ENCODE measurements around the gene PTGDR2. TPM values are rescaled to one million over a fixed set of nuclear protein-coding genes. Genes with fewer than 3 reads are reported as not detected.

The PTGDR2 gene
- total and polyA plus RNA-seq, 9 donors, result 0.07 to 0.46 (median 0.15) TPM; not detected in 2

- Histone ChIP-seq H3K9me3 (no peaks in the 10 kb centered on the region), H3K27me3 (no peaks in the 10 kb centered on the region), H3K4me1 (ENCODE audit: insufficient read depth) (peaks cover 2% of the 10 kb centered on the region), H3K36me3 (no peaks in the 10 kb centered on the region), H3K27ac (no peak overlapping the region), H3K4me3 (no peak overlapping the region)
- TF ChIP-seq POLR2A (IDR thresholded peaks at IDR 0.05) (no peak), EP300 (IDR thresholded peaks at IDR 0.05) (no peak), CTCF (IDR thresholded peaks at IDR 0.05) (no peak)
- no peak for DNase-seq
- WGBS, 3 donors, result 72 to 77% (median 75%) methylated on average over 13 to 15 of the region's 15 CpGs
- intact Hi-C loops (cut with DNase I), result no loop called here
Observed at GRCh38 chr11:60821827-60822599, 33.7 kb downstream of the PTGDR2 start.

- 64 to 69% (median 67%) methylated on average over 4 of the region's 4 CpGs for WGBS, 3 donors
- H3K9me3 ChIP-seq, result no peaks in the 10 kb centered on the region
- no peak overlapping the region for H3K27ac ChIP-seq
- H3K27me3 ChIP-seq, result no peaks in the 10 kb centered on the region
- intact Hi-C loops (cut with DNase I), result no loop called here
- no peaks in the 10 kb centered on the region for H3K4me1 ChIP-seq (ENCODE audit: insufficient read depth)
- H3K4me3 ChIP-seq, result no peak overlapping the region
- TF ChIP-seq CTCF (IDR thresholded peaks at IDR 0.05), result no peak
- no peak for TF ChIP-seq POLR2A (IDR thresholded peaks at IDR 0.05)
- no peak for TF ChIP-seq EP300 (IDR thresholded peaks at IDR 0.05)
- no peak for DNase-seq
- H3K36me3 ChIP-seq, result no peaks in the 10 kb centered on the region
Observed at GRCh38 chr11:60818057-60818456, 37.7 kb downstream of the PTGDR2 start.

- Histone ChIP-seq H3K27me3 (no peaks in the 10 kb centered on the region), H3K27ac (no peak overlapping the region), H3K4me1 (ENCODE audit: insufficient read depth) (no peaks in the 10 kb centered on the region), H3K36me3 (no peaks in the 10 kb centered on the region), H3K9me3 (no peaks in the 10 kb centered on the region), H3K4me3 (no peak overlapping the region)
- intact Hi-C loops (cut with DNase I), result no loop called here
- 93 to 98% (median 96%) methylated on average over 2 of the region's 2 CpGs for WGBS, 3 donors
- no peak for DNase-seq
- no peak for TF ChIP-seq CTCF (IDR thresholded peaks at IDR 0.05)
- no peak for TF ChIP-seq EP300 (IDR thresholded peaks at IDR 0.05)
- no peak for TF ChIP-seq POLR2A (IDR thresholded peaks at IDR 0.05)
Observed at GRCh38 chr11:60816590-60817157, 39.1 kb downstream of the PTGDR2 start.

GRCh38 chr11:60814112-60814511 lies 41.6 kb downstream of the PTGDR2 start:
- 87 to 89% (median 87%) methylated on average over 2 of the region's 2 CpGs for WGBS, 3 donors
- H3K36me3 ChIP-seq, result no peaks in the 10 kb centered on the region

More at GRCh38 chr11:60814112-60814511, 41.6 kb downstream of the PTGDR2 start:
- Histone ChIP-seq H3K9me3 (no peaks in the 10 kb centered on the region), H3K27me3 (no peaks in the 10 kb centered on the region), H3K4me1 (ENCODE audit: insufficient read depth) (no peaks in the 10 kb centered on the region), H3K4me3 (no peak overlapping the region), H3K27ac (no peak overlapping the region)
- intact Hi-C loops (cut with DNase I), result no loop called here
- DNase-seq, result no peak
- TF ChIP-seq POLR2A (IDR thresholded peaks at IDR 0.05) (no peak), EP300 (IDR thresholded peaks at IDR 0.05) (no peak), CTCF (IDR thresholded peaks at IDR 0.05) (no peak)

Measured in ovary (tissue), 9 donors.